B cell (primary cell): ENCODE data around the gene ARHGAP32.

Experiments used
- CTCF ChIP-seq: fragments of 200-600 bp; IDR thresholded peaks from one replicate; pipeline ENCODE4 v1.8.0; 2022; ENCODE audit warnings: antibody characterized with exemption, mild to moderate bottlenecking
- EZH2 ChIP-seq: IDR thresholded peaks from 2 replicates; pipeline ENCODE4 v1.6.1; 2012; ENCODE audit warnings: borderline replicate concordance, low read depth, mild to moderate bottlenecking, moderate library complexity, low read length; ENCODE audit not compliant: insufficient read depth, poor library complexity, severe bottlenecking

GRCh38 chr11:129012880-129013279 lies 179.2 kb downstream of the ARHGAP32 start:
- TF ChIP-seq CTCF: no peak
- TF ChIP-seq EZH2: no peak
